HEK293T (cell line): ENCODE measurements around the gene CLEC16A.

Source experiments
- CTCF ChIA-PET: fragments of 350-600 bp; formaldehyde crosslinking; extraction: SDS; loops from one replicate; lab custom pipeline; 2021; ENCODE audit warnings: antibody characterized with exemption, inconsistent platforms; lab: Yijun Ruan, JAX
- POLR2A ChIA-PET: fragments of 350-600 bp; formaldehyde crosslinking; extraction: SDS; loops from one replicate; lab custom pipeline; 2020; ENCODE audit warnings: antibody characterized with exemption, inconsistent platforms; lab: Yijun Ruan, JAX
- DNase-seq: peaks from one replicate; pipeline ENCODE4 v3.0.0; 2012; ENCODE audit warnings: mixed read lengths; ENCODE audit errors: extremely low spot score
- ARNT ChIP-seq: fragments of 450-650 bp; IDR thresholded peaks from 2 replicates; pipeline ENCODE4 v1.6.1; 2017; ENCODE audit warnings: mild to moderate bottlenecking
- BHLHE40 ChIP-seq: fragments of 450-650 bp; IDR thresholded peaks from 2 replicates; pipeline ENCODE4 v1.6.1; 2016; ENCODE audit warnings: mild to moderate bottlenecking, moderate library complexity, borderline replicate concordance
- CTBP1 ChIP-seq: fragments of 450-650 bp; IDR thresholded peaks from 2 replicates; pipeline ENCODE4 v1.6.1; 2016; ENCODE audit warnings: borderline replicate concordance
- ELF4 ChIP-seq: fragments of 450-650 bp; IDR thresholded peaks from 2 replicates; pipeline ENCODE4 v1.6.1; 2017; ENCODE audit warnings: antibody characterized with exemption
- FOXA1 ChIP-seq: fragments of 450-650 bp; IDR thresholded peaks from 2 replicates; pipeline ENCODE4 v1.6.1; 2016; ENCODE audit warnings: mild to moderate bottlenecking
- FOXK2 ChIP-seq: fragments of 450-650 bp; IDR thresholded peaks from 2 replicates; pipeline ENCODE4 v1.6.1; 2016; ENCODE audit warnings: mild to moderate bottlenecking
- FOXM1 ChIP-seq: fragments of 450-650 bp; IDR thresholded peaks from 2 replicates; pipeline ENCODE4 v1.6.1; 2017; ENCODE audit warnings: mild to moderate bottlenecking, borderline replicate concordance
- HDGF ChIP-seq: fragments of 450-650 bp; IDR thresholded peaks from 2 replicates; pipeline ENCODE4 v1.6.1; 2017; ENCODE audit warnings: antibody characterized with exemption, borderline replicate concordance
- L3MBTL2 ChIP-seq: fragments of 450-650 bp; conservative IDR thresholded peaks from 2 replicates; pipeline ENCODE4 v1.6.1; 2016; ENCODE audit warnings: mild to moderate bottlenecking
- LEF1 ChIP-seq: fragments of 450-650 bp; IDR thresholded peaks from 2 replicates; pipeline ENCODE4 v1.6.1; 2017; ENCODE audit warnings: mild to moderate bottlenecking, borderline replicate concordance
- NFRKB ChIP-seq: fragments of 450-650 bp; IDR thresholded peaks from 2 replicates; pipeline ENCODE4 v1.6.1; 2016; ENCODE audit warnings: mild to moderate bottlenecking, moderate library complexity
- PKNOX1 ChIP-seq: fragments of 450-650 bp; IDR thresholded peaks from 2 replicates; pipeline ENCODE4 v1.6.1; 2016
- SP1 ChIP-seq: fragments of 450-650 bp; IDR thresholded peaks from 2 replicates; pipeline ENCODE4 v1.6.1; 2017
- SUZ12 ChIP-seq: fragments of 450-650 bp; IDR thresholded peaks from 2 replicates; pipeline ENCODE4 v1.6.1; 2016; ENCODE audit warnings: mild to moderate bottlenecking
- TARDBP ChIP-seq: fragments of 450-650 bp; IDR thresholded peaks from 2 replicates; pipeline ENCODE4 v1.6.1; 2016
- ZNF384 ChIP-seq: fragments of 450-650 bp; IDR thresholded peaks from 2 replicates; pipeline ENCODE4 v1.6.1; 2016

CLEC16A gene

GRCh38 chr16:10930755-10931093 lies 13.6 kb upstream of the CLEC16A start:
- TF ChIP-seq FOXA1: no peak
- TF ChIP-seq HDGF: no peak
- TF ChIP-seq ZNF384: no peak
- TF ChIP-seq SP1: no peak
- TF ChIP-seq LEF1: no peak
- TF ChIP-seq FOXM1: no peak
- no peak for TF ChIP-seq ARNT
- no peak for TF ChIP-seq BHLHE40
- TF ChIP-seq NFRKB: no peak
- no peak for TF ChIP-seq FOXK2
- CTCF ChIA-PET: interaction anchor here (0.6 to 2.0 kb wide), 3 partner anchors 12 to 261 kb away, joined by 3 to 8 read pairs (median 4); no protein-coding TSS in a partner anchor
- POLR2A ChIA-PET: interaction anchor here (1.7 kb wide), 1 partner anchor 12 kb away, joined by 4 read pairs; the partner anchor contains the start of gene DEXI
- DNase-seq: no peak

GRCh38 chr16:10931134-10931533 lies 13.2 kb upstream of the CLEC16A start:
- CTCF ChIA-PET: interaction anchor here (0.7 to 2.0 kb wide), 2 partner anchors 12 to 261 kb away, joined by 3 to 8 read pairs; no protein-coding TSS in a partner anchor
- POLR2A ChIA-PET: interaction anchor here (1.7 kb wide), 1 partner anchor 11 kb away, joined by 4 read pairs; the partner anchor contains the start of gene DEXI
- no peak for DNase-seq
- TF ChIP-seq ARNT: no peak
- TF ChIP-seq PKNOX1: no peak
- TF ChIP-seq BHLHE40: no peak
- TF ChIP-seq FOXK2: no peak
- TF ChIP-seq FOXM1: no peak

- TF ChIP-seq LEF1: no peak
- no peak for TF ChIP-seq FOXK2
- no peak for TF ChIP-seq FOXM1
- TF ChIP-seq ELF4: no peak
- TF ChIP-seq SUZ12: no peak
- TF ChIP-seq PKNOX1: no peak
- TF ChIP-seq FOXA1: no peak
- TF ChIP-seq BHLHE40: no peak
- no peak for TF ChIP-seq CTBP1
- TF ChIP-seq NFRKB: no peak
- CTCF ChIA-PET: interaction anchor here (0.6 to 1.0 kb wide), 2 partner anchors 13 to 417 kb away, joined by 4 read pairs; no protein-coding TSS in a partner anchor
- POLR2A ChIA-PET: no interaction called here
- no peak for DNase-seq
Observed at GRCh38 chr16:10931977-10932632, 12.3 kb upstream of the CLEC16A start.

- no peak for DNase-seq
- no peak for TF ChIP-seq PKNOX1
- no peak for TF ChIP-seq BHLHE40
- no peak for TF ChIP-seq LEF1
- TF ChIP-seq NFRKB: no peak
- no peak for TF ChIP-seq SP1
- TF ChIP-seq FOXK2: no peak
- TF ChIP-seq ARNT: no peak
- no peak for TF ChIP-seq FOXM1
- TF ChIP-seq CTBP1: no peak
- TF ChIP-seq HDGF: no peak
- no peak for TF ChIP-seq TARDBP
- no peak for TF ChIP-seq ELF4
- TF ChIP-seq FOXA1: no peak
- no peak for TF ChIP-seq SUZ12
- TF ChIP-seq L3MBTL2: no peak
- no peak for TF ChIP-seq ZNF384
- POLR2A ChIA-PET: no interaction called here
- CTCF ChIA-PET: interaction anchor here (1.0 kb wide), 1 partner anchor 14 kb away, joined by 4 read pairs; no protein-coding TSS in a partner anchor
Observed at GRCh38 chr16:10932959-10933710, 11.2 kb upstream of the CLEC16A start.

GRCh38 chr16:10933865-10934264 lies 10.5 kb upstream of the CLEC16A start:
- DNase-seq: no peak
- no peak for TF ChIP-seq HDGF
- TF ChIP-seq BHLHE40: no peak
- TF ChIP-seq ARNT: no peak
- no peak for TF ChIP-seq SP1
- TF ChIP-seq NFRKB: no peak
- no peak for TF ChIP-seq ZNF384
- TF ChIP-seq LEF1: no peak
- no peak for TF ChIP-seq CTBP1
- TF ChIP-seq L3MBTL2: no peak
- TF ChIP-seq SUZ12: no peak
- ChIA-PET CTCF (no interaction called here), POLR2A (no interaction called here)
